ENCODE measurements around the gene FLNA.
"Not testable (repeated sequence)": the region's sequence is repeated elsewhere in the genome, so short reads cannot be mapped to it uniquely, and the experiment has no call there.

Gene FLNA

GRCh38 chrX:154304846-154305245 lies 69.6 kb downstream of the FLNA start:
- DNase-seq = no peak

- no peak for DNase-seq
Measured at GRCh38 chrX:154303476-154303875, 71.0 kb downstream of the FLNA start.

GRCh38 chrX:154302998-154303397 lies 71.4 kb downstream of the FLNA start:
- not testable (repeated sequence) for DNase-seq

- no peak for DNase-seq
Measured at GRCh38 chrX:154300816-154301215, 73.6 kb downstream of the FLNA start.
